HG03095 (cell line): ENCODE measurements around the gene MT1M.
"Not testable (repeated sequence)": the region's sequence is repeated elsewhere in the genome, so short reads cannot be mapped to it uniquely, and the experiment has no call there.

Source experiments
- ATAC-seq: cut with Tn5 transposase; IDR thresholded peaks from one replicate; pipeline ENCODE4 v1.9.1; 2021; ENCODE audit warnings: moderate library complexity; ENCODE audit not compliant: unreplicated experiment

The MT1M gene

DNA sequence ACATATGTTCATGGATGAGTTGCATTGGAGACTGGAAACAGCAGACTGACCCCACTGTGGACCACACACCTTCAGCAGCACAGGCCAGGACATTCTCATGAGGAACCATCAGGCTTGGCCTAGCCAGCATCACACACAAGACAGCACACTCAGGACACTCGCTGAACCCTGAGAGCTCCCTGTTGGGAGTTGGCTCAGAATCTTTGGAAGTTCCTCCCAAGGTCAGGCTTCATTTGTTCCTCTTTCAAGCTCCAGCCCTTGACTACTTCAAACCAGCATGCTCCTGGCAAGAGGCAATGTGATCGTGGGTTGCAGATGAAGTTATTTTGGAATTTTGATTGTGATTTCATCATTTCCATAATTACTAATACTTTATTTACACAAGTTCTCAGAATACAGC, 39.2 kb downstream of the MT1M start:
- not testable (repeated sequence) for ATAC-seq

DNA sequence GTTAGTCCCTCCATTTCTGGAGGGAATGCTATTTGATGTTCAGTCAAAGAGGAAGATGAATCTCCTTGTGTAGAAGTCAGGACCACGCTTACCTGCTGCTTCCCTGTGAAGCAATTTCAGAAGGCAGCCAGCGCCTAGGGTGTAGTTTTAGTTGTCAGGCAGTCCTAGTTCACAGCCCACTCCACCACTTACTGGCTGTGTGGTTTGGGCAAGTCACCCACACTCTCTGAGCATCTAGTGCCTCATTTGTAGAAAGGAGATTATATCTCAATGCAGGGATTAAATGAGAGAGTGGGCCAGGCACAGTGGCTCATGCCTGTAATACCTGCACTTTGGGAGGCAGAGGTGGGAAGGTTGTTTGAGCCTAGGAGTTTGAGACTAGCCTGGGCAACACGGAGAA, 39.7 kb downstream of the MT1M start:
- ATAC-seq = not testable (repeated sequence)

DNA sequence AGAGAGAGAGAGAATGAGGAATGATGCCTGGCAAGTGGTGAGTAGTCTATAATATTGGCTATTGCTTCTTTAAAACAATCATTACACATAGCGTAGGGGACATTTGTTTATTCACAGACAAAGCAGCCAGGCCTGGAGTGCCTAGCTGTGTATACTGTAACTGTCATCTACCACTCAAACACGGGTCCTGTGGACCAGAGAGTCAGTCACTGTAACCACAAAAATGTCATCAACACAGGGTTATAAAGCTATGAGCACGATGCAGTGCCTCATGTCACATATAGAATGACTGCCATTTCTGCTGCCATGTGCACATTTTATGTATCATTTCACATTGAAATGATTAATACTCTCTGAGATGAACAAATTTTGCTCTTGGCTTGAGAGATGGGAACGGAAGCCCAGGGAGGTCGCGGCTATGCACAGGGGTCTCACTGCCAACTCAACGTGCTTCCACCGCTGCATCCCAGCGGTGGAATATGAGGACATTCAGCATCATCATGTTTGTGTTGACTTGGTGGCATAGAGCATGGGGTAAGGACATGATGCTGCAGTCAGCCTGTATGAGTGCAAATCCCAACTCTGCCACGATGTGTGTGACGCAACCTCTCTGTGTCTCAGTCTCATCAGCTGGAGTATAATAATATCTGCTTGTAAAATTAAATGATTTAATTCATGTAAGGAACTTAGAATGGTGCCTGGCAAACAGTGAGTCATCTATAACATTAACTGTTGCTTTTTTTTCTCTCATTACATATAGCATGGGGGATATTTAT, 40.5 kb downstream of the MT1M start:
- ATAC-seq = no peak

DNA sequence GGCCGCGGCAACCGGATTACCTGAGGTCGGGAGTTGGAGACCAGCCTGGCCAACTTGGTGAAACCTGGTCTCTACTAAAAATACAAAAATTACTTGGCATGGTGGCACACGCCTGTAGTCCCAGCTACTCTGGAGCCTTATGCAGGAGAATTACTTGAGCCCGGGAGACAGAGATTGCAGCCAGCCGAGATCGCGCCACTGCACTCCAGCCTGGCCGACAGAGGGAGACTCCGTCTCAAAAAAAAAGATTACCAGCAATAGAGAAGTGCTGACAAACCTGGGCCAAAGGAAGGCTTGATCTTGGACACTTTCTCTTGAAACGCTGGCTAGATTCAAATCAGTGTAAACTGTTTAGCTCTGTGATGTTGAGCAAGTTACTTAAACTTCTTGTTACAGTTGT, 41.5 kb downstream of the MT1M start:
- no peak for ATAC-seq

DNA sequence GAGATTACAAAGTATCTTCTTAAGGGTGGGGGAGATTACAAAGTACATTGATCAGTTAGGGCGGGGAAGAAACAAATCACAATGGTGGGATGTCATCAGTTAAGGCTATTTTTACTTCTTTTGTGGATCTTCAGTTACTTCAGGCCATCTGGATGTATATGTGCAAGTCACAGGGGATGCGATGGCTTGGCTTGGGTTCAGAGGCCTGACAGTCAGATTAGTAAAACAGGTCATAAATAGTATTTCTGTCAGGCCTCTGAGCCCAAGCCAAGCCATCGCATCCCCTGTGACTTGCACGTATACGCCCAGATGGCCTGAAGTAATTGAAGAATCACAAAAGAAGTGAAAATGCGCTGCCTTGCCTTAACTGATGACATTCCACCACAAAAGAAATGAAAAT, 42.1 kb downstream of the MT1M start:
- ATAC-seq = not testable (repeated sequence)

DNA sequence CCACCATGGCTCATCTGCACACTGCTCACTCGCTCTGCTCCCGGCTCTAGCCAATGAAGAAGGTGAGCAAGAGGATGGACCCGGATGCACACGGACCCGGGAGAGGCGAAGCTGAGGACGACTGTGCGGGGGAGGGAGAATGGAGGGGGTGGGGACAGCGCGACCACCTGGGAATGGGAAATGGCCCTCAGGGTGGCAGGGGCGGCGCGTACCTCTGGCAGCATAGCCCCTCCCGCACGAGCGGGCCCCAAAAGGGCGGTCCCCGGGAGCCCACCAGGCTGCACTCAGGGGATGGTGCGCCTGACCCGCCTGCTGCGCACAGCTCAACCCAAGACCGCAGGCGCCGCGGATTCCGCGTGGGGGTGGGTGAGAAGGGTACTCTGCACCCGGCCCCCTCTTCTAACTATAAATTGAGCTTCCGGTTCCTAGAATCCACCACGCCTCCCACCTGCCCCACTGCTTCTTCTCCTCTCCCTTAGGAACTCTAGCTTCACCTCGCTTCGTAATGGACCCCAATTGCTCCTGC, 43.3 kb downstream of the MT1M start:
- no peak for ATAC-seq

DNA sequence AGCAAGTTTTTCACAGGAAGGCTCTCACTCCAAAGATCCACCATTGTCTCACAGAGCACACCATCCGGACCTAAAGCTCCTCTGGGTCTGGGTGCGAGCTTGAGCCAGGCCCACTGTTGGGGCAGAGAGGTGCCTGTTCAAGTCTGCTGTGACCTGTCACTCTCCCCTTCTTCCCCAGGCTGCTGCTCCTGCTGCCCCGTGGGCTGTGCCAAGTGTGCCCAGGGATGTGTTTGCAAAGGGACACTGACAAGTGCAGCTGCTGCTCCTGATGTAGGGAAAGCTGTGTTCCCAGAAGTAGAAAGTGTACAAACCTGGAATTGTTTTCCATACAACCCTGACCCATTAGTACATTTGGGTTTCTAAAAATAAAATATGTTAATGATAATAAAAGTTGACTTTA, 45.0 kb downstream of the MT1M start:
- ATAC-seq = no peak

DNA sequence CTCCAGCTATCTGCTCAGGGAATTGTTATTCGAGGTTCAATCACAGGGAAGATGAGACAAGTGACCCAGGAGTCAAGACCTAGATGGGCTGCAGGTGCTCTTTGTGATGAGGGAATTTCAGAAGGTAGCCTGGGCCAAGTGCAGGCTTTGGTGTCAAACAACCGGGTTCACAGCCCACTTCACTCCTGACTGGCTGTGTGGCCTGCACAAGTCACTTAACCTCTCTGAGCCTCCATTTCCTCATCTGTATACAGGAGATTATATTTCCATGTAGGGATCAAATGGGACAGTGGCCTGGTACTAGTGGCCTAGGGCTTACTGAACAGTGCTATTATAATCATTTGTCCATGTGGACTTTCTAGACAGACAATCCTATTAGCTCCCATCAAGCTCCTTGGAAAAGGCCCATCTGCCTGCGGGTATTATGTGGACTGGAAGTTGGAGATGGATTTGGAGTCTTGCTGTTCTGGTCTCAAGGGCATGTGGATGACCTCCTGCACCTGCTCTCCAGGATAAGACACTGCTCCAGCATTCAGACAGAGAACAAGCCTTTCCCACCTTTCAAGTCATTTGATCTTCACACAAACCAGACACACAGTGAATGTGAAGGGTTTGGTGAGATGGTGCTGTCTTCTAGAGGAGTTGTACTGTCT, 46.7 kb downstream of the MT1M start:
- ATAC-seq = no peak

DNA sequence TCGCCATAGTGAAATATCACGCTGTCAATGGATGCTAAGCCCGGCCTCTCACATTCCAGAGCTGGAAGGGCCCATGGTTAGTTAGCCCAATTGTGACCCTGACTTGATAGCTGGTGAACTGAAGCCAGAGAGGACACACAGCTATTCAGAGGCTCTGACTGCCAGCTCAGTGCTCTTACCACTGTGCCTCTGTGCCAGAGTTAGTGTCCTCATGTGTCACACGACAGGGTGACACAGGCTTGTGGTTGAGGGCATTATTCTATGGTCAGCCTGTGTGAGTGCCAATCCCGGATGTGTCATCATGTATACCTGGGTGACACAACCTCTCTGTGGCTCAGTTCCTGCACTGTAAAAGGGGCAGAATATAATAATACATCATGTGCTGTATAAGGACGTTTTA, 47.4 kb downstream of the MT1M start:
- no peak for ATAC-seq

DNA sequence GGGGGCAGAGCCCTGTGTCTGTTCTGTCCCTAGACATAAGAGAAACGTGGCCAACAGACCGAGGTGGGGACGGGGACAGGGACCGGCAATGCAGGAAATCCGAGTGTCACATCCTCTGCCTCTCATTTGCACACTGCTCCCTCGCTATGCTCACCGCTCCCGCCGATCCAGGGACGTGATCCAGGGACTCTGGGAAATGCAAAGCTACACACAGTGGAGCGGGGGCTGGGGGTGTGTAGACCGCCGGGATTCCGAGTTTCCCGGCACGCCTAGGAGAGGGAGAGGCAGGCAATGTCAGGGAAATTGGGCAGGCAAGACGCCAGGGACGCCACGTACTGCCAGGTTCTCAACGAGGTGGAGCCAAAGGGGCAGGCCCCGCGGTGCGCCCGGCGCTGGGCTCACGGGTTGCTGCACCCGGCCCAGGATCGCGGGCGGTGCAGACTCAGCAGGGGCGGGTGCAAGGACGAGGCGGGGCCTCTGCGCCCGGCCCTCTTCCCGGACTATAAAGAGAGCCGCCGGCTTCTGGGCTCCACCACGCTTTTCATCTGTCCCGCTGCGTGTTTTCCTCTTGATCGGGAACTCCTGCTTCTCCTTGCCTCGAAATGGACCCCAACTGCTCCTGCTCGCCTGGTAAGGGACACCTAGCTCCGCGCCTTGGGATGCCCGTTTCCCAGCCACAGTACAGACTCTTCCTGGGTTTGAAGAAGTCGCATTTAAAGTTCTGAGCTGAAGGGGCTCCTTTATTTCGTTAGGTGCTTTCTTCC, 49.7 kb downstream of the MT1M start, which contains the start of gene MT1X:
TSS of gene MT1X (plus strand) at position 532 of the 764 bp plus-strand sequence. CDS start at position 603, 71 bp downstream.
- peak; percentile 99 for ATAC-seq

DNA sequence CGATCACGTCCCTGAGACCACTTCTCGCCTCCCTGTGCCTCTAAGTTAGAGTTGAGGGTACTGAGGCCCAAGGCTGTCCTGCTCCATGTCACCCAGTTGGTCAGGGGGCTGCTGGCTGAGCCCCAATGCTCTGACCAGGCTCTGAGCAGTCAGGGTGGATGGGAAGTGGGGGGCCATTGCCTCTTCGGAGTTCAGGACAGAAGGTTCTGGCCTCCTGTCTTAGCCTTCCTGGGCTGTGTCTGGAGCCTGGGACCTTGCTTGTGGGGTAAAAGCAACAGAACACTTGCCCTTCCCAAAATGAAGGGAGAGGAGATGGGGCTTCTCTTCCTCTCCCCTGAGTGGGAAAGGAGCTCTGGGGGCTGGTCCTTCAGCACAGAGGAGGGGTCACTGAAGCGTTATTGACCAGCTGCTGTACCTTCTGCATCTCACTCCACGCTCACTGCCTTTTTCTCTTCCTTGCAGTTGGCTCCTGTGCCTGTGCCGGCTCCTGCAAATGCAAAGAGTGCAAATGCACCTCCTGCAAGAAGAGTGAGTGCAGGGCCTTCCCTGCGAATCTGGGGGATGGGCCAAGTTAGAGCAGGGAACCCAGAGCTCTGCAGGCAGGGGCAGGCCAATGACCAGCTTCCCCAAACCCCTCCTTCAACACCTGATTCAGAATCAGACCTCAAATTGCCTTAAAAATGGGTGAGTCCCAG, 50.4 kb downstream of the MT1M start:
- no peak for ATAC-seq
